Testis (tissue), 2 donors: ENCODE data around the gene TRANK1.

Source experiments
- POLR2A ChIP-seq: fragments of 450-650 bp; IDR thresholded peaks from one replicate; pipeline ENCODE4 v1.6.1; 2017; ENCODE audit warnings: antibody characterized with exemption, mild to moderate bottlenecking, moderate library complexity
- TF ChIP-seq, protein P1 (sequence below), 3 experiments: fragments of 450-650 bp in 2 of 3; fragments of 200-600 bp in 1 of 3; sonication (generic) in 1 of 3; IDR thresholded peaks; one replicate each; pipeline ENCODE4 v1.5.1; 2016 to 2019; ENCODE audit warnings: antibody characterized with exemption in 3 of 3, mild to moderate bottlenecking in 2 of 3, moderate library complexity in 1 of 3

GRCh38 chr3:36891701-36892160 lies 53.1 kb downstream of the TRANK1 start:
- TF ChIP-seq POLR2A = no peak
- TF ChIP-seq, protein P1, sequence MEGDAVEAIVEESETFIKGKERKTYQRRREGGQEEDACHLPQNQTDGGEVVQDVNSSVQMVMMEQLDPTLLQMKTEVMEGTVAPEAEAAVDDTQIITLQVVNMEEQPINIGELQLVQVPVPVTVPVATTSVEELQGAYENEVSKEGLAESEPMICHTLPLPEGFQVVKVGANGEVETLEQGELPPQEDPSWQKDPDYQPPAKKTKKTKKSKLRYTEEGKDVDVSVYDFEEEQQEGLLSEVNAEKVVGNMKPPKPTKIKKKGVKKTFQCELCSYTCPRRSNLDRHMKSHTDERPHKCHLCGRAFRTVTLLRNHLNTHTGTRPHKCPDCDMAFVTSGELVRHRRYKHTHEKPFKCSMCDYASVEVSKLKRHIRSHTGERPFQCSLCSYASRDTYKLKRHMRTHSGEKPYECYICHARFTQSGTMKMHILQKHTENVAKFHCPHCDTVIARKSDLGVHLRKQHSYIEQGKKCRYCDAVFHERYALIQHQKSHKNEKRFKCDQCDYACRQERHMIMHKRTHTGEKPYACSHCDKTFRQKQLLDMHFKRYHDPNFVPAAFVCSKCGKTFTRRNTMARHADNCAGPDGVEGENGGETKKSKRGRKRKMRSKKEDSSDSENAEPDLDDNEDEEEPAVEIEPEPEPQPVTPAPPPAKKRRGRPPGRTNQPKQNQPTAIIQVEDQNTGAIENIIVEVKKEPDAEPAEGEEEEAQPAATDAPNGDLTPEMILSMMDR (IDR thresholded peaks at IDR 0.05) = no peak
